Upper lobe of right lung (tissue), 1 donor: ENCODE measurements around the gene FCHSD2. TPM values are rescaled to one million over a fixed set of nuclear protein-coding genes. Genes with fewer than 3 reads are reported as not detected.

Experiments used
- ATAC-seq: fragments of 200-7000 bp; cut with Tn5 transposase; one replicate; pipeline ENCODE4 v1.9.1; 2020; ENCODE audit warnings: mild to moderate bottlenecking, moderate library complexity
- DNase-seq: peaks from one replicate; pipeline ENCODE4 v3.0.0-alpha.2; 2020
- H3K27ac ChIP-seq: fragments of 200-600 bp; one replicate; pipeline ENCODE4 v1.8.0; 2022
- H3K27me3 ChIP-seq: fragments of 200-600 bp; one replicate; pipeline ENCODE4 v1.8.0; 2022; ENCODE audit warnings: mild to moderate bottlenecking
- H3K36me3 ChIP-seq: fragments of 200-600 bp; one replicate; pipeline ENCODE4 v1.8.0; 2022
- H3K4me1 ChIP-seq: fragments of 200-600 bp; one replicate; pipeline ENCODE4 v1.8.0; 2022
- H3K4me3 ChIP-seq: fragments of 200-600 bp; one replicate; pipeline ENCODE4 v1.8.0; 2022; ENCODE audit warnings: mild to moderate bottlenecking
- H3K9me3 ChIP-seq: fragments of 200-600 bp; one replicate; pipeline ENCODE4 v1.8.0; 2022
- CTCF ChIP-seq: fragments of 200-600 bp; IDR thresholded peaks from one replicate; pipeline ENCODE4 v1.8.0; 2022; ENCODE audit warnings: antibody characterized with exemption
- intact Hi-C: fragments of 100-400 bp; cut with DNase I; formaldehyde crosslinking; loops from one replicate; pipeline ENCODE4 v1.11.0; 2022
- total RNA-seq: library from RNA; stranded (reverse); fragmentation: NEBNext Ultra II Directional; extraction: Animal tissue kit (Norgen Biotek cat#: 25700); gene quantifications from one replicate; pipeline ENCODE4 v1.2.1, GENCODE V29; 2021
- donor health status: DM: no; HTN: yes; CAD: no; lungs with severe emphysema.

FCHSD2 gene
- total RNA-seq, 1 donor from 2014 or later = 71.2 TPM

- Histone ChIP-seq H3K4me3 (no peak overlapping the region), H3K36me3 (peaks cover 29% of the 10 kb centered on the region), H3K27me3 (no peaks in the 10 kb centered on the region), H3K27ac (peak overlapping the region; percentile 53), H3K9me3 (no peaks in the 10 kb centered on the region), H3K4me1 (peaks cover 40% of the 10 kb centered on the region)
- intact Hi-C loops = loop anchor here (5.0 kb wide), 1 partner anchor 350 kb away; no protein-coding TSS in a partner anchor
- ATAC-seq = no peak
- no peak for TF ChIP-seq CTCF
- no peak for DNase-seq
These were observed 309.6 kb downstream of the FCHSD2 start for GRCh38 chr11:72832301-72833082.

GRCh38 chr11:72831521-72832300 lies 310.4 kb downstream of the FCHSD2 start:
- peak overlapping the region; percentile 53 for H3K27ac ChIP-seq
- peak; percentile 92 for TF ChIP-seq CTCF
- peaks cover 41% of the 10 kb centered on the region for H3K4me1 ChIP-seq
- H3K27me3 ChIP-seq = no peaks in the 10 kb centered on the region
- DNase-seq (peak; percentile 87), ATAC-seq (peak; percentile 88)
- peaks cover 22% of the 10 kb centered on the region for H3K36me3 ChIP-seq
- intact Hi-C loops = loop anchor here (5.0 kb wide), 1 partner anchor 351 kb away; no protein-coding TSS in a partner anchor
- no peak overlapping the region for H3K4me3 ChIP-seq
- H3K9me3 ChIP-seq = no peaks in the 10 kb centered on the region

- Histone ChIP-seq H3K36me3 (peaks cover 22% of the 10 kb centered on the region), H3K27ac (no peak overlapping the region), H3K4me3 (no peak overlapping the region), H3K4me1 (peaks cover 31% of the 10 kb centered on the region), H3K27me3 (no peaks in the 10 kb centered on the region), H3K9me3 (no peaks in the 10 kb centered on the region)
- DNase-seq (no peak), ATAC-seq (no peak)
- no peak for TF ChIP-seq CTCF
- intact Hi-C loops = loop anchor here (5.0 kb wide), 1 partner anchor 352 kb away; no protein-coding TSS in a partner anchor
These were observed 312.1 kb downstream of the FCHSD2 start for GRCh38 chr11:72829884-72830533.

GRCh38 chr11:72829178-72829577 lies 312.9 kb downstream of the FCHSD2 start:
- intact Hi-C loops = no loop called here

More at GRCh38 chr11:72829178-72829577, 312.9 kb downstream of the FCHSD2 start:
- peaks cover 22% of the 10 kb centered on the region for H3K36me3 ChIP-seq
- TF ChIP-seq CTCF = no peak
- H3K27ac ChIP-seq = no peak overlapping the region
- ATAC-seq = no peak
- no peaks in the 10 kb centered on the region for H3K9me3 ChIP-seq
- no peak for DNase-seq
- H3K4me1 ChIP-seq = peaks cover 22% of the 10 kb centered on the region
- no peaks in the 10 kb centered on the region for H3K27me3 ChIP-seq
- H3K4me3 ChIP-seq = no peak overlapping the region
